ENCODE measurements around the gene SUN1.
"Not testable (repeated sequence)": the region's sequence is repeated elsewhere in the genome, so short reads cannot be mapped to it uniquely, and the experiment has no call there.

SUN1 gene

DNA sequence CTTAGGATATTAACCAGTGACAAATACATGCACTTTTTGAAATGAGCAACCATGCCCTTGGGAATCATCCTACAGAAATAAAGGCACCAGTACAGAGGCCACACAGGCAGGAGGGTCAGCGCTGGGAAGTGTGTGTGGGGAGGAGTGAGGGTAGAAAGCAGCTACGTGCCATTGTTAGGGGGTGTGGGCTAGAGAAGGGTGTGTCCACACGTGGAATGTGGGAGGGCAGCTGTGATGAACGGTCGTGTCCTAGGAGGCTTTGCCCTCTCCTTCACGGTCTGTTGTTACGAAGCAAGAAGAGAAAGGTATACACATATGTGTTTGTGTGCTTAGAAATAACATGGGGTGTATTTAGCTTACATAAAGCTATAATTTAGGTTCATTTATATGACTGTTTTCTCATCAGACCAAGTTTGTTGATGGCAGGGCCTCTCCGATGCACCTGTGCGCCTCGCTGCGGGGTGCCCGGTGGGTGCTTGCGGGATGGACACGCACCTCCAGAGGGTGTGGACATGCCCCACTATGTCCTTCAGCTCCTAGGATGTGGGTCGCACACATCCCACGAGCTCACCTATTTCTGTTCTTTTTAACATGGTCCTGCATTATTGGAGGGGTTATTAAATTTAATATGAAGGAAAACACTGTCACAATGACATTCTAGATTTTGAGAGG lies 27.2 kb downstream of the SUN1 start:
- no peak for DNase-seq

- DNase-seq: no peak
Observed at GRCh38 chr7:860149-860548, 27.9 kb downstream of the SUN1 start.

- DNase-seq: no peak
Observed at GRCh38 chr7:861222-861621, 28.9 kb downstream of the SUN1 start.

DNA sequence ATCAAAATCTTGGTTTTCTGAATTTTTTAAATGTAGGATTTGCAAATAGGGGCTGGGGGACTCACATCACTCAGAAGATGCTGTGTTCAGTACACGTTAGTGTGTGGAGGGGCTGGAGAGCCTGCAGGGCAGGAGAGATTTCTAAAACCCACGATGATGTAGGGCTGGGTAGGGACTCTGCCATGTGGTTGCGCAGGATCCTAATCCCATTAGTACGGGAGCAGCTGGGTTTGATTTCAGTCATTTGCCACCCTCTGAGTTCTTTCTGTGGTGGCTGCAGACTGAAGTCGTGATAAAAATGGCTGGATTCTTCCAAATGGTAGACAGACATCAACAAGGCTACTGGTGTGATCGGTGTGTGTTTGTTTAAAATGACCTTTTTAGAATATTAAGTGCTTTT lies 29.9 kb downstream of the SUN1 start:
- no peak for DNase-seq

- DNase-seq: no peak
Observed at GRCh38 chr7:863106-863505, 30.8 kb downstream of the SUN1 start.

DNA sequence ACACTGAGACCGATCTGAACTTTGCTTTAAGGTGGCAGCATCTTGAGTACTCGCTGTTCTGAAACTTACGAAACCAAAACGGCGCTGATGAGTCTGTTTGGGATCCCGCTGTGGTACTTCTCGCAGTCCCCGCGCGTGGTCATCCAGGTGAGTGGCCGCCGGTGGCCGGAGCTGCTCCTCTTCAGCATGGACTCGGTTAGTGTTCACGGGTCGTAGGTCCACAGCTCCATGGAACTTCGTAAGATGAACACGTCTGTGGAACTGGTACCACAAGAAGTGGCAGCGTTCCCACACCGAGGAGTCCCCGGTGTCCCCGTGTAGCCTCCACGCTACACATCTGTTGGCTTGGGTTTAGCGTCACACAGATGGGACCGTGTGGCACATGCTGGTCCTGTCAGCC lies 33.6 kb downstream of the SUN1 start:
- no peak for DNase-seq

DNA sequence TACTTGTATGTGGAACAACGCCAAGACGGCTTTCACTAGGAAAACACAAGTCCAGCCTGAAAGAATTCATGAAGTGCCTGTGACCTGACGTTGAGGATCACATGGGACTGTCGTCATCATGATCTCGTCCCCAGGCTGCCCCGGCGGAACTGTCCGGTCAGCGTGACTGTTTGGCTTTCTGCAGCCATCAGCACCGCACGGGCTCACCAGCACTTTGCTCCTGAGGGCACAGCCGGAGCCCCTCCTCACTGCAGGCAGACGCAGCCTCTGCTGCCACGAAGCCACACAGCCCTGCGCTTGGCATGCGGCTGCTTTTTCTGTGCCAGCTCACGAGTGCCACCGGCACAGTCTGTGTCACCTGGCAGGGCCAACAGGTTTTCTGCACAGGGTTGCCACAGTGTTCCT lies 34.7 kb downstream of the SUN1 start:
- no peak for DNase-seq

- DNase-seq: no peak
Observed at GRCh38 chr7:867406-868188, 35.3 kb downstream of the SUN1 start.

DNA sequence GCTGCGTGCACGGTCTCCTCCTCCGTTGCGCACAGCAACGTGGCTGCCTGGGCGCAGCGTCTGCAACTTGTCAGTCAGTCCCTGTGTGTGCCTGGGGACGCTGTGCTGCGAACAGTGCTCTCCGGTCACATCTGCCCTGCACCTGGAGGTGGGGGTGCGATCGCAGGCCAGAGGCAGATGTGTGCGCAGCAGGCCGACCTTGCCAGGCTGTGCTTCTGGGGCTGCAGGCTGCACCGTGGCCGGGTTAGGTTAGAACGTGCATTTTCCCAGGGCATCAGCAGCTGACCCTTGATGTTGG lies 35.9 kb downstream of the SUN1 start:
- no peak for DNase-seq

DNA sequence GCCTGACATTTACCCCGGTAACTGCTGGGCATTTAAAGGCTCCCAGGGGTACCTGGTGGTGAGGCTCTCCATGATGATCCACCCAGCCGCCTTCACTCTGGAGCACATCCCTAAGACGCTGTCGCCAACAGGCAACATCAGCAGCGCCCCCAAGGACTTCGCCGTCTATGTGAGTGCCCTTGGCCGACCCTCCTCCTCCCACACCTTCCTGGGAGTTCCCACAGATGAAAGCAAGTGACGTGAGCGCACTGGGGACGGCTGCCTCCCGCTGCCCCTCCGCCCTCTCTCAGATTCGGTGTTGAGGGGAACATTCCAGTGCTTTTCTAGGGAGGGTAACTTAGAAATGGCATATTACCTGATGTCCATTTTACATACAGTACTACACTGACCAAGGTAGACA lies 37.1 kb downstream of the SUN1 start:
- DNase-seq: no peak

- DNase-seq: no peak
Observed at GRCh38 chr7:871900-872537, 39.7 kb downstream of the SUN1 start.

DNA sequence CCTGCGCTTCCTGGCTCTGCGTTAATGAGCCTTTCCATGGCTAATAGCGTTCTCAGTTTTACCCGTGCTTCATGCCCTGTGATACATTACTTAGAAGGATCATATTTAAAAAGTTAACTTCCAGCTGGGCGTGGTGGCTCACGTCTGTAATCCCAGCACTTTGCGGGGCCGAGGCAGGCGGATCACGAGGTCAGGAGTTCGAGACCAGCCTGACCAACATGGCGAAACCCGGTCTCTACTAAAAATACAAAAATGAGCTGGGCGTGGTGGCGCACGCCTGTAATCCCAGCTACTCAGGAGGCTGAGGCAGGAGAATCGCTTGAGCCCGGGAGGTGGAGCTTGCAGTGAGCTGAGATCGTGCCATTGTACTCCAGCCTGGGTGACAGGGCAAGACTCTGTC lies 40.4 kb downstream of the SUN1 start:
- not testable (repeated sequence) for DNase-seq

DNA sequence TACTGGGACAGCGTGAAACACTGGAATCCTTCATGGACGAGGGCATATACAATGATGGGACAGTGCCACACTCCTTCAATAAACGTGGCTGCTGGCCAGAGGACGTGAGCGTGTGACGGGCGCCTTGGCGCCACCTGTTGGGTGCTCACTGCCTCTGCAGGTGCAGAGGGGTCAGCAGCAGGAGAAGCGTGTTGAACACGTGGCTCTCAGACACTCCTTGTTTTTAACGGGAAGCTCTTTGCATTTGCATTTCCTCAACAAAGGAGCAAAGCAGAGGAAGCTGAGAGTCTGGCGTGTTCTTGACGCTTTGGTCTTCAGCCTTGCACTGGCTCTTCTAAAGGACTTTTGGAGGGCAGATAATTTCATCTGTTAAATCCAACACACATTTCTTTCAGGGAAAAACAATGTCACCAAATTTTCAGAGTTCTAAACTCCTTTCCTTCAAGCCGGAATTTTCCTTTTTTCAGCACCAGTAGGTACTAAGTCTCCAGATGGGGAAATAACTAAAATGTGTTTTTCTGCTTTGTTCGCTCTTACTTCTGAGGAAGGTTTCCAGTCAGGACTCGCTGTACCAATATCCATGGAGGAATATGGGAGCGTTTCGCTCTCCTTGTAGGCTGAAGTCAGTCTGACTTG lies 41.2 kb downstream of the SUN1 start:
- DNase-seq: peak; percentile 52

DNA sequence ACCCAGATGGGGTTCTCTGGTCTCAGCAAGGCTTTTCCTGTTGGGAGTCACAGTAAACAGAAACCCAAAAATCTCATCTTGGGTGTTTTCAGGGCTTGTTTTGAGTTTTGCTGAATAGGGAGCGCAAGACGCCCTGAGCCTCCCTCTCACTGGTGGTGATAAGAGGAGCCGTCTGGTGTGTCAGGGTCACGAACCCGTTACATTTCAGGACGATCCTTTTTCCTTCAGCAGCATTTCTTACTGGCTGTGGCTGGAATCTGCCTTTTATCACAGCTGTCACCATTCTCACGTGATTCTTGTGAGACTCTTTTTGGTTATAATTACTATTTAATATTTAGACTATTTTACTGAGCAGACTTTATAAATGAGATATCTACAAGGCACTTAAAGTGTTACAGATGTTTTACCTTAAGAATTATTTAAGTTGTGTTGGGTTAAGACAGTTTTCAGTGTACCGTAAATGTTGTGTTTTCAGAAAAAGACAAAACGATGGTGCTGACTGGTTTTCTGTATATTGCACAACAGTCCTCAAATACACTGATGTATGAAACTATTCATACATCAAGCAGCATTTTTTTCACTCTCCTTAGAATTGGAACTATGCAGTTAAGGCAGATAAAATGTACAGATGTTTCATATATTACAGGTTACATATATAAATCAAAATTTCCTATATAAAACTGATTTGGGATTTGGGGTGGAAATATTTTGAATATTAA lies 41.9 kb downstream of the SUN1 start:
- DNase-seq: no peak

DNA sequence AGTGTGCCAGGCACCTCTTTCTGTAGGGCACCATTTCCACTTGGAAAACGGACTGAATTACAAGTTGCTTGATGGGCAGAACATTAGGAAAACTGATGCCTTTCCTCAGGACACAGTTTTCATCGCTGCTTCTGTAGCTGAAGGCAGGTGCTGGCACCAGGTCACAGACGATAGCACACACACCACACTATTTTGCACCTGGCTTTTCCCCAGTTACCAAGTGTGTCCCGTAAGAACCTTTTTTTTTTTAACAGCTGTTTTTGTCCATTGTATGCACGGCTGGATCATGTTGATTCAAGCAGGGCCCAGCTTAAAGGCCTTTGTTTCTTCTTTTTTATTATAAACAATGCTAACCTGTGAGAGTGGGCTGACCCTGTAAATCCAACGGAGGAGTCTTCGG lies 42.8 kb downstream of the SUN1 start:
- no peak for DNase-seq

- no peak for DNase-seq
Observed at GRCh38 chr7:875476-876076, 43.3 kb downstream of the SUN1 start.

DNA sequence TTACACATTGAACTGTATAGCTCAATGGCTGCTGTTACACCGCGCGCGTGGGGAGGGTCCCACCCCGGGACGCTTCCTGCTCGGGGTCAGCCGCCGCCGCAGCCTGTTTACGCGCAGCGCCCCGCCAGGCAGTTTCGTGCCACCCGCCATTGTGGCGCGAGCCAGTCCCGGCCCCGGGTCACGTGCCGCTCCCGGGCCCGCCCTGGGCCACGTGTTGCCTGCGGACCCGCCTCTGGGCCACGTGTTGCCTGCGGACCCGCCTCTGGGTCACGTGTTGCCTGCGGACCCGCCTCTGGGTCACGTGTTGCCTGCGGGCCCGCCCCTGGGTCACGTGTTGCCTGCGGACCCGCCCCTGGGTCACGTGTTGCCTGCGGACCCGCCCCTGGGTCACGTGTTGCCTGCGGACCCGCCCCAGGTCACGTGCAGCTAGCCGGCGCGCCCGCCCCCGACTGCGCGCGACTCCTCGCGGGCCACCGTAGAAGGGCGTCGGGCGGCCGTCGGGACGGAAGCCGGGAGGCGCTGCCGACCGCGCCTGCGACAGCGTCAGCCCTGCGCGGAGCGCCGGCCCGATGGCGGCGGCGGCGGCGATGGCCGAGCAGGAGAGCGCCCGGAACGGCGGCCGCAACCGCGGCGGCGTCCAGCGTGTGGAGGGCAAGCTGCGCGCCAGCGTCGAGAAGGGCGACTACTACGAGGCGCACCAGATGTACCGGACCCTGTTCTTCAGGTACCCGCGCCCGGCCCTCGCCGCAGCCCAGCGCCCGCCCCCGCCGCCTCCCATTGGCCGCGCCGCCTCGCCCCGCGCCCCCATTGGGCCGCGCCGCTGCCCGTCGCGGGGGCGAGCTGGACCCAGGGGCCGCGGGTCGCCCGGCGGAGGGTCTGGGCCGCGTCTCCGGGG lies 44.0 kb downstream of the SUN1 start, which contains the start of gene GET4:
Gene GET4 (plus strand): TSS at position 478 of the 895 bp plus-strand sequence. CDS start 92 bp downstream, at position 570.
- DNase-seq: peak; percentile 98

DNA sequence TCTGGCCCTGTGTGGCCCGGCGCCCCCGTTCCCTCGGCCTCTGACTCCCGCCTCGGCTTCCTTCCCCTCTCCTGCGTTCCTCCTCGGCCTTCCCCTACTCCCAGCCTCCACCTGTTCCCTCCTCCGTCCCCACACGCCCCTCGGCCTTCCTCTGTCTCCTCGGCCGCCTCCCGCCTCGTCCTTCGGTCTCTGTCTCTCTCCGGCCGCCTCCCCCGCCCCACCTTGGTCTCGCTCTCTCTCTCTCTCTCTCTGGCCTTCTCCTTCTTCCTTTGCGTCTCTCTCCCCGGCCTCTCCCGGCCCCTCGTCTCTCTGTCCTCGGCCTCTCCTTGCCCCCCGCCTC lies 44.7 kb downstream of the SUN1 start:
- DNase-seq: no peak

- no peak for DNase-seq
Observed at GRCh38 chr7:877312-878232, 45.3 kb downstream of the SUN1 start.

DNA sequence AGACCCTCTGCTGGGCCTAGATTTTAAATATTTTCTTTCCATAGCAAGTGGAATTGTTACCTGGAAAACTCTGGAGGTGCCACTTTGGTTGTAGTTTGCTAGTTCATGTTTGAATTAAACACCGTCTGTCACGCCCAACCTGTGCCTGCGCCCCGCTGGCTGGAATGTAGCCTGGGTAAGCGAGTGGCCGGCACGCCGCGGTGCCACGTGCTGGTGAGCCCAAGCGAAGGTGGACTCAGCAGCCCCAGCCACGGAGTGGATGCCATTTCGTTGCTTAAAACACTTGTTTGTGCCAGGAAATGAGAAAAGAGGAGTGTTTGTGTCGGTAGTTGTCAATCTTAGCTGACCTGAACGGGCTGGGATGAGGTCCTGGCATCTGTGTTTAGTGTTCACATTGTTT lies 46.8 kb downstream of the SUN1 start:
- DNase-seq: no peak

DNA sequence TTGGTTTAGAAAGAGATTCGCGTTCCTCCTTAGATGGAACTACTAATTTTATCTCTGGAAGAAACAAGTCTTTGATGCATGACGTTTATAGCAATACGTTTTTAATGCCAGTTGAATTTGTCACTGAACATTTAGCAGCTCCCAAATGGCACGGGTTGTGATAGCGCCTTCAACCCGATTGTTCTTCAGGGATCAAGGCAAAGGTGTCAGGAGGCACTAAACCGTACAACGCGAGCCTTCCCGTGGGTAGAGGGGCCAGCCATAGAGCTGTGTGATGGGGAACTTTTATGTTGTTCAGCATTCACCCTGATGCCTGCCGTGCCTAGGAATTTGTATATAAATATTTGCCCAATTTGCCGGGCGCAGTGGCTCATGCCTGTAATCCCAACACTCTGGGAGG lies 47.4 kb downstream of the SUN1 start:
- no peak for DNase-seq
